GM19397 (cell line): ENCODE measurements around the gene PPM1L.

Source experiments
- ATAC-seq: cut with Tn5 transposase; IDR thresholded peaks from one replicate; pipeline ENCODE4 v1.9.1; 2021; ENCODE audit warnings: mild to moderate bottlenecking, moderate library complexity; ENCODE audit not compliant: unreplicated experiment

The PPM1L gene

DNA sequence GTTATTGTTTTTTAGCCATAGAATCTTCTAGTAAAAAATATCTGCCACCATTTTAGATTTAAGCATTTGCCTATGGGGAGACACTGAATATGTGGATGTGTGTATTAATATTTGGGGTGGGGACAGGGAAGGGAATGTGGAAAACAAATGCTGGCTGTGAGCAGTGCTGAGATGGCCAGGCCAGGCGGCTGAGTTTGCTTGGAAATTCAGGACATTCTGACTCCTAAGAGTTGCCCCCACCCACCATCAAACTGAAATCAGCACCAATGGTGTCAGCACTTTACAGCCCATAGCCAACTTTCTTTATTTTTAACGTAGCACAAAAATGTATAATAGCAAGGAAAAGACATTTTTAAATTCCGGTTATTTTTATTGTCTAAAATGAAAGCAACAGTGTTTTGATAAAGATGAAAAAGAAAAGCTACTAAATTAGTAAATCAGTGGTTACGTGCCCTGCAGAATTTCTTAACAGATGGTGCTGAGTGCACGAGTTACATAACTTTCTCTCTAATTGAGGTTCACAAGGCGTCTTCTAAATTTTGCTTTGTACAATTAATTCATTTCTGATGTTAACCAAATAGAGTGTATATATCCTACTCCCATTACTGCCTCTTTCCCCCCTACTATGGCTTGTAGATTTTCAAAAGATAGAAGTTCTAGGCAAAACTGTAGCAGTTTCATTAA is 315.1 kb downstream of the PPM1L start:
- ATAC-seq, result no peak

DNA sequence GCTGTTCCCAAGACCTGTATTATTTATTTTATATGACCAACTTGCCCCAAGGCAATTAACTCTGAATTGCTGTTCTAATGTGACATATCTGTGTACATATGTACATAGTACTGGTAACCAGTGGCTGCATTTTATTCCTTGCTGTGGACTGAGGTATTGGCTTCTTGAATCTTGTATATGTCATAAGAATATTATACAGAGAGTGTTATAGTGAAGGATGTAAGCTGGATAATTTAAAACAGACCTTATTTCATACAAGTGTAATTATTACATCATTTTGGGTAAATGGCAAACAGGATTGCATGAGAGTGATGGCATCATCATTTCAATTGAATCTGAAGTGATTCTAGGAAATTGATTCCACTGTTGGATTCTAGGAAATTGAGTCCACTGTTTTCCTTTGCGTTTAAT is 316.2 kb downstream of the PPM1L start:
- no peak for ATAC-seq

DNA sequence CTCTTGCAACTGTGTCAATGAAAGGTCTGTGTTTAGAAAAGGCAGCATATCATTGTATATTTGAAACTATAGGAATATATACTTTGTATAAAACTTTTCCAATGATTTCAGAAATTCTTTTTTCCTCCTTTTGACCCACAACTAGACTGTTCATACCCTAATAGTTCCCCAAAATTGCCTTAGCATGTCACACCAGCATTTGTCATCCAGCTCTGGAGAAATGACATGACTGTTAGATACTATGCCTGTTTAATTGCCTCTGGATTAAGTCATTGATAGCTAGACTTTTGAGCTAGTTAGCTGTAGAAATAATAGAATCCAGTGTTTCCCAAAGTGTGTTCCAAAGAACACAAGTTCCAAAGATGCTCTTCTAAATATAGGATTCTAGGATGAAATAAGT is 316.7 kb downstream of the PPM1L start:
- ATAC-seq, result no peak

DNA sequence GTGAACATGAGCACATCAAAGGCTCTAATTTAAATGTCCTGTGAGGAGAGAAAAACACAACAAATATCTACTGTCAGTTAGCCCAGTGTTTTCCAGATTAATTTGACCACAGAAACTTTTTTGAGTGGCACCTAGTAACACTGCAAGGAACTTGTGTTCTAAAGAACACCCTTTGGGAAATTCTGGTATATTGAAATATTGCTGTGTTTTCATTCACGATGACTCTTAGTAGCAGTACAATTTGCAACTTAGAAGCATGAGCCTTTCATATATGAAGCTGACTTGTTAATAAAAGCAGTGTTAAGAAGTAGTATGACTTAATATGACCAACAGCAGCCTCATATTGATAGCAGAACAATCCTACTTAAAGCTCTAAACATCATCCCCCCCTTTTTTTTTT is 317.1 kb downstream of the PPM1L start:
- ATAC-seq, result no peak

DNA sequence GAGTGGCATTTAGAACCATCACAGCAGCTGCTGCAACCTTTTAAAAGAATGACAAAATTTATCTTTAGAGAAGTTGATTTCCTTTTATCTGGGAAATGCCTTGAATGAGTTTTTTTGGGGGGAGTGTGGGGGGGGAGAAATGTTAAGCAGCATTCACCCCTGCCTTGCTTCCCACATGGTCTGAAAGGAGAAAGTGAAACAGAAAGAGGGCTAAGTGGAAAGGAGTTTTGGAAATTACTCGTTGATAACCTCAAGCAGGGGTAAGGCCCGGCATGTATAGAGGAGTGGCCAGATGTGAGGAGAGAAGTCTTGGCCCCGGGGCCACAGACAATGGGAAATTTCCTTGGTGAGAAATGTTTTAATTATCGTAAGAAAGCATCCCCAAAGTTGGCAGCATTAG is 325.6 kb downstream of the PPM1L start:
- ATAC-seq, result peak; percentile 78

DNA sequence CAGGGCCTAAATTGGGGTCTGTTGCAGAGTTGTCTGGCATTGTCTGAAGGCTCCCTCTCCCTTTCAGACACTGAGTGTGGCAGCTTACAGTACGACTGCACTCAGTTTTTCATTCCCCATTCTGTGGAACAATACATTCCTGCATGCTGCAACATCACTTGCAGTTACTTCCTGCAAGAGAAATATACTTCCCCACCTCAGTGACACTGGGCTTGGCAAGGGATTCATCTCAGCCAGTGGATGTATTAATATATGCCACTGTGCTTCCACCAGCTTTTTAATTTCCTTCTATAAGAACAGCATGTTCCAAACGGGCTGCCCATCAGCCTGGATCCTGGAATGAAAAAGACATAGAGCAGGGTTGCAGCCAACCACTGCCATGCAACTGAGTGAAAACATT is 326.0 kb downstream of the PPM1L start:
- ATAC-seq, result peak; percentile 29

DNA sequence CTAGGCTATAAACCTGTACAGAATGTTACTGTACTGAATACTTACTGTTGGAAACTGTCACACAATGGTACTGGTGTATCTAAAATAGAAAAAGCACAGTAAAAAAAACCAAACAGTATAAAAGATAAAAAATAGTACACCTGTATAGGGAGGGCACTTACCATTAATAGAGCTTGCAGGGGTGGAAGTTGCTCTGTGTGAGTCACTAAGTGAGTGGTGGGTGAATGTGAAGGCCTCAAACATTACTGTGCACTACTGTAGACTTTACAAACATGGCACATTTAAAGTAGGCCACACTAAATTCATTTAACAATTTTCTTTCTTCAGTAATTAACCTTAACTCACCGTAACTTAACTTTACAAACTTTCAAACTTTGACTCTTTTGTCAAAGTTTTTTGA is 327.1 kb downstream of the PPM1L start:
- ATAC-seq, result no peak

DNA sequence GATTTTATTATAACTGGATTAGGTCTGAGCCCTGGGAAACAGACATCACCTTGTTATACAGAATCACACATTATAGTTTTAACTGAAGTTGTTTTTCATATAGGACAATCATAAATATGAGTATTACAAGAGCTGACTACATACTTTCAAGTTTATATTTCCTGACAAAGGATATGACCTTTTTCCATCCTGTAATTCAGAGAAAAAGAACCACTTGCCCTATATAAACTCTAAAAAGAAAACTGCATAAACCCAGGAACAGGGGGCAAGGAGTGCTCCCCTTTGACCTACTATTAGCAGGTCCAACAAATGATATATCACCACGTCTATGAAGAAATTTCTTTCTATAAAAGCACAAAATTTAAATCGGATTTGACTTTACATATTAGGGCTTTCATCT is 328.2 kb downstream of the PPM1L start:
- no peak for ATAC-seq

DNA sequence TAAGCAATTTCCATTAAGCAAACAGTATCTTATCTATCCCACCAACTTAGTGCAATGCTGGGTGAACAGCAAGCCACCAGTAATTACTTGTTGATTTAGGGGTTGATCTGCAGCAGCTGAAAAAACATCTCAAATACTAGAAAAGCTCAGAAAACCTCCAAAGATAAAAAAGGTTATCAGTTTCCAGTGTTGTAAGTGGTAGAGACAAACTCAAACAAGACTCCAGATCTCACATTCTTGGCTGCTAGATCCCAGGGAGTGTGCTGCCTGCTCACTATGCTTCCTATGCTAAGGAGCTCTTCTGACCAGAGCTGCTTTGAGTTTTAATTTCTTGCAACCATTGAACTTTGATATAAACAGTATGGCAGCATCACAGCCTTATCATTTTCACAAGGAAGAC is 337.9 kb downstream of the PPM1L start:
- no peak for ATAC-seq

DNA sequence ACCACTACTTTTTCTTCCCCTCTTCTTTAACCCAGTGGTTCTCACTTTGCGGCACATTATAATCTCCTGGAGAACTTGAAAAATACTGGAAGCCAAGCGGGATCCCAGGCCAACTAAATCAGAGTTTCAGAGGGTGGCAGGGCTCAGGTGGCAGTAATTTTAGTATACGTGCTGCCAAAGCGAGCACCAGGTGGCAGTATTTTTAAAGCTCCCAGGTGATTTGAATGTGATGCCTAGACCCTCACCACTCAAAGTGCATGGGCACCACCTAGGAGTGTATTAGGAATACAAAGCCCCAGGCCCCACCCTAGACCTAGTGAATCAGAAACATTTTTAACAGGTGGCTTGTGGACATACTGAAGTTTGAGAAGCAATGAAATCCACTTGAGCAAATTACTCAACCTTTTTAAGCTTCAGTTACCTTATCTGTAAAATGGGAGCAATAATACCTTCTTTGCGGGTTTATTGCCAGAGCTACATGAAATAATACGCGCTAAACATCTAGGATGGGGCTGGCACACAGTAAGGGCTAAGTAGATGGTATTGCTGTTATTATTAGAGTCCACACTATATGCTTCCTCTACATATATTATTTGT is 340.8 kb downstream of the PPM1L start:
- ATAC-seq, result no peak

DNA sequence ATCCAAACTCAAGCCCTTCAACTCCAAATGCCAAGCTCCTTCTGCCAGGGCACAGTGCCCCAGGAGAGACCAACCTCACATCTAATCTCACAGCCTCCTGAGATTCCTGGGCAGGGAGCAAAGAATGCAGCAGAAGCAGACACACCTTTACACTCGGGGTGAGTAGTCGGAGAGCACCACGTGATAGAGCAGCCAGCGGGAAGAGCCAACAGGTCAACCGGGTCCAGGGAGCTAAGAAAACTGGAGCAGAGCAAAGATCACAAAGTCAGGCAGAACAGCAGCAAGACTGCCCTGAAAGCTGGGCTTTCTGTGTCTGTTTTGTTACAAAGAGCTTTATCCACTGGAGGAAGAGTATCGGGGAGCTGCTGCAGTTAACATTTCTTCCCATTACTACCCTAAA is 345.0 kb downstream of the PPM1L start:
- no peak for ATAC-seq

DNA sequence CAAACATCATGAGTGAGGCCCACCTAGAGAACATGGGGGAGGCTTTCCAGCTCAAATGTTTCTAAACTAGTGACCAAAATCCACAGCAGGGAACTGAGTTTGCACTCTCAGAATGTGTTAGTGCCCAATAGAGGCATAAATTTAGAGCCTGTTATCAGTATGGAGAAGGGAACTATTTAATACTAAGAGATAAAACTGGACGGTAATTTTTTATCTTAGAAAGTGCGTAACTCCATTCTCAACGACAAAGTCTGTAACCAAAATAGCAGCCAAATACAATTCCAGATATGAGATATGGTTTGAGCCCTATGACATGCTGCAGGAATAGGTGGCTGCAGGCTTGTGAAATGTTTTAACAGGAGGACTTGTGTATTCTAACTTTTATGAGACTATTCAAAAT is 345.6 kb downstream of the PPM1L start:
- ATAC-seq, result no peak

DNA sequence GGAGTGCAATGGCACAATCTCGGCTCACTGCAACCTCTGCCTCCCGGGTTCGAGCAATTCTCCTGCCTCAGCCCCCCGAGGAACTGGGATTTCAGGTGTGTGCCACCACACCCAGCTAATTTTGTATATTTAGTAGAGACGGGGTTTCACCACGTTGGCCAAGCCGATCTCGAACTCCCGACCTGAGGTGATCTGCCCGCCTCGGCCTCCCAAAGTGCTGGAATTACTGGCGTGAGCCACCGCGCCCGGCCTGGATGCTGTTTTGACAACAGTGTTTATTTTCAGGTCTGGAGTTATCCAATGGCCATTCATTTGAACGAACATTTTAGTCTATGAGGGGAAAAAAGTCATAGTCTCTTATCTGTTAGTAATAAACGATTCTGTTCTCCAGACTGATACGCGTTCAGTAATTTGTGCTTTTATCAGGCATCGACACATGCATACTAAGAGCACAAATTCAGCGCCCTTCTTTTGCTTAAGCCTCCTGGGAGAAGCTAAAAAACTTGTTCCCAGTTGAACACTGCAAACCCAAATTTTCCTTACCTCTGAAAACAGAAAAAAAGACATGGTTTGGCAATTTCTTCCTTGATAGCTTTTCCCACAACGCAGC is 347.9 kb downstream of the PPM1L start:
- ATAC-seq, result no peak

DNA sequence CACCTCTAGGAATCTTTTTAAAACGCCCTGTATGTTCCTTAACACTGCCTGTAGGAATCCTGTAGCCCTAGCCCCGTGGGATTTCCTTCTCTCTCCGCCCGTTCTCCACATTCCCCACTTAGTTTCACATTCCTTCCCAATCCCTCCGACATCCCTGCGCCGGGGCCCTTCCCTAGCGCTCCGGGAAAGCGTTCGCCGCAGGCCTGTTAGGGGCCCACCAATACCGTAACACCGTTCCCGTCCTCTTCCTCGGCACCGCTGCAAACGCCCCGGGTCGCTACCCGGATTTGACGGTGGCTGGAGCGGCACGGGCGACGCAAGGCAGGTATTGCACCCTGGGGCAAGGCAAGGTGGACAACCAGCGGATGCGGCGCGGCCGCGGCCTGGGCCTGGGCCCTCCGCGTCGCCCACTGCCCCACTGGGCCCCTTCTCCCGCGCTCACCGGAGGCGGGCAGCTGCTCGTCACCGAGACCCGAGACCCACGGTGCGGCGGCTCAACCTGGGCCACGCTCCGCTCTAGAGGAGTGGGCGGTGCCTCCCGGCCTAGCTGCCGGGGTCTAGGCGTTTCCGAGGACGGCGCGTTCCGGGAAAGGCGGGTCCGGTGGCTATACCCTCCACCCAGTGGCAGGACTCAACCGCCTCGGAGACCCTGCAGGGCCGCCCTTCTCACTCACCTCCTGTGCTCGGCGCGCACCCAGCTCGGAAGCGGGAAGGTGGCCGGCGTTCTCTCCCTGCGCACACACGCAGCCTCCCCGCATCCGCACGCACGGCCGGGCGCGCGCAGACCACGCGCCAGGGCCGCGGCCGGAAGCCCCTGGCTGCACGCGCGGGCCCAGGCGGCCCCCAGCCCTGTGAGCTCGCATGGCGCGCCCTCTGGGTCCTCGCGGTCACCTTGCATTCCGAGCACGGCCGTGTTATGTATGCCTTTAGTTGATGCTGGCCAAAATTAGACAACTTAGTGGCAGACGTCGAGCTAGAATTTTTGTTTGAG is 348.8 kb downstream of the PPM1L start, which contains the start of gene B3GALNT1:
Gene B3GALNT1 (minus strand): TSS at position 789 of the 991 bp plus-strand sequence. CDS start 18,595 bp downstream, outside the sequence.
- ATAC-seq, result peak; percentile 84

DNA sequence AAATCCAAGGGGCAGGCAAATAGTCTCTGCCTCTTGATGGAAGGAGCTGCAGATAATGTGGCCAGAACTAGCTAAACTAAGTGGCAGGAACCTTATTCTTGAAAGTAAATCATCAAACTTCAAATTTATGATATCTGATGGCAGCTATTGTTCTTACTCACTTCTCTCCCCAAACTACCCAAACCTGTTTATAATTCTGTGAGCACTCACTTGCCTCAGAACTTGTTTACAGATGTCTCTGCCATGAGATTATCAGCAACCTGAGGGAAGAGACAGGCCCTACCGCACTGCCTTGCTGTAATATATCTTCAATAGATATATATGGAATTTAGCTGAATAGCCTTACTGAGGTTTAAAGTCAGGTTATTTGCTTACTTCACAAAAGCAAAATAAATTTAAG is 351.3 kb downstream of the PPM1L start:
- ATAC-seq, result no peak

DNA sequence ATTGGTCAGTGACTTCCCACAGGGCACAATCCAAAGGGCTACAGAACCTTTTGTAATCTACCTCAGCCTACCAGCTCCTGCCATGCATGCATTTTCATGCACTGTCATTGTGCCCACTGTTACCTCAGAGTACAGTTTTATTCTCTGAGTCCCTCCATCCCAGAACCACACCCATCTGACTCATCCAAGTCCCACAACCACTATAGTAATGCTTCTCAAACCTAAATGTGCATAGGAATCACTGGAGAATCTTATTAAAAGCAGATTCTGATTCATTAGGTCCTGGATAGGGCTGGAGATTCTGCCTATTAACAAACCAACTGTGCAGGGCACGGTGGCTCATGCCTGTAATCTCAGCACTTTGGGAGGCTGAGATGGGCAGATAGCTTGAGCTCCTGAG is 352.8 kb downstream of the PPM1L start:
- ATAC-seq, result no peak

DNA sequence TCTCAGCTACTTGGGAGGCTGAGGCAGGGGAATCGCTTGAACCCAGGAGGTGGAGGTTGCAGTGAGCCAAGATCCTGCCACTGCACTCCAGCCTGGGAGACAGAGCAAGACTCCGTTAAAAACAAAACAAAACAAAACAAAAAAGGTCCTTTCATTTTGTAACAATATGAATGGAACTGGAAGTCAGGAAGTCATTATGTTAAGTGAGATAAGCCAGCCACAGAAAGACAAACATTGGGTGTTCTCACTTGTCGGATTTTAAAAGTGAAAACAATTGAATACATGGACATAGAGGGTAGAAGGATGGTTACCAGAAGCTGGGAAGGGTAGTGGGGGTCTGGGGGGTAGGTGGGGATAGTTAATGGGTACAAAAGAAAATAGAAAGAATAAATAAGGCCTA is 361.6 kb downstream of the PPM1L start:
- ATAC-seq, result no peak

DNA sequence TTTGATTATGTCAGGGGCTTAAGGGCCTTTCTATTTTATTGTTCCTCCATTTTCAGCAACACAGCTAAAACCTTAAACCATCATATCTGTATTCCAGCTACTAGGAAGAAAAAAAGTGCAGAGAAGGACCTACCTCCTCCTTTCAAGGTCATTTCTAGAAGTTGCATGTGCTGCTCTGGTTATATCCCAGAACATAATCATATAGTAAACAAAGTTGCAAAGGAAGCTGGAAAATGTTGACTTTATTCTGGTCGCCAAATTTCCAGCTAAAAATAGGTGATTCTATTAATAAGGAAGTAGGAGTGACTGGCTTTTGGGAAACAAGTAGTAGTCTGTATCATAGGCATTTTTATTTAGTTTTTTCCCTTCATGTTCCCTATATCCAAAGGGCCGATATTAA is 370.5 kb downstream of the PPM1L start:
- ATAC-seq, result no peak
